ENCODE data around the gene SLC16A4. TPM values are rescaled to one million over a fixed set of nuclear protein-coding genes. Genes with fewer than 3 reads are reported as not detected.
A peak's percentile ranks its signal among the peaks of the same experiment; 100 is the strongest.
"Not testable (repeated sequence)": the region's sequence is repeated elsewhere in the genome, so short reads cannot be mapped to it uniquely, and the experiment has no call there.

SLC16A4 gene
- 10 to 100 TPM in 7 of 12 donors, 1 to 10 TPM in 4, not detected in 1; 7.2 to 24.8 (median 10.6) TPM for polyA plus RNA-seq (ENCODE audit: insufficient read length in 12 of 12)
- long read RNA-seq, donor 1, partial matches to known transcripts = 8 of 9 reads
- long read RNA-seq, donor 1, other reads (novel, unspliced or antisense) = 0 of 9 reads
- long read RNA-seq, donor 2, partial matches to known transcripts = 0 of 1 reads
- long read RNA-seq, donor 2, other reads (novel, unspliced or antisense) = 0 of 1 reads
- long read RNA-seq, donor 3, partial matches to known transcripts = 7 of 7 reads
- long read RNA-seq, donor 3, other reads (novel, unspliced or antisense) = 0 of 7 reads
- long read RNA-seq, donor 4, partial matches to known transcripts = 0 of 1 reads
- long read RNA-seq, donor 4, other reads (novel, unspliced or antisense) = 0 of 1 reads
- long read RNA-seq, donor 5, partial matches to known transcripts = 19 of 21 reads
- long read RNA-seq, donor 5, other reads (novel, unspliced or antisense) = 0 of 21 reads
- long read RNA-seq, donor 6 = 0 reads
- long read RNA-seq, donor 7 = 0 reads
- long read RNA-seq, donor 8, partial matches to known transcripts = 0 of 3 reads
- long read RNA-seq, donor 8, other reads (novel, unspliced or antisense) = 0 of 3 reads
- long read RNA-seq, donor 9 = 0 reads
- long read RNA-seq, donor 10, partial matches to known transcripts = 0 of 2 reads
- long read RNA-seq, donor 10, other reads (novel, unspliced or antisense) = 0 of 2 reads
- long read RNA-seq, donor 11, partial matches to known transcripts = 5 of 6 reads
- long read RNA-seq, donor 11, other reads (novel, unspliced or antisense) = 0 of 6 reads

- peak; percentile 53 for DNase-seq
Observed at GRCh38 chr1:110390692-110391245, at the start of gene SLC16A4. Gene SLC16A4 (minus strand): TSS chr1:110391026. CDS start chr1:110389323, 1,703 bp downstream.

GRCh38 chr1:110439873-110440272 is 49.0 kb upstream of the SLC16A4 start:
- DNase-seq = not testable (repeated sequence)

GRCh38 chr1:110438893-110439292 is 48.1 kb upstream of the SLC16A4 start:
- DNase-seq = no peak

GRCh38 chr1:110437645-110438299 is 46.9 kb upstream of the SLC16A4 start:
- DNase-seq = not testable (repeated sequence)

- no peak for DNase-seq
Observed at GRCh38 chr1:110436635-110437034, 45.8 kb upstream of the SLC16A4 start.

- no peak for DNase-seq
Observed at GRCh38 chr1:110434946-110435345, 44.1 kb upstream of the SLC16A4 start.

GRCh38 chr1:110433803-110434202 is 43.0 kb upstream of the SLC16A4 start:
- DNase-seq = no peak

GRCh38 chr1:110433213-110433612 is 42.4 kb upstream of the SLC16A4 start:
- DNase-seq = no peak

GRCh38 chr1:110430901-110431300 is 40.1 kb upstream of the SLC16A4 start:
- DNase-seq = no peak

- DNase-seq = no peak
Observed at GRCh38 chr1:110430366-110430765, 39.5 kb upstream of the SLC16A4 start.

GRCh38 chr1:110428946-110429345 is 38.1 kb upstream of the SLC16A4 start:
- no peak for DNase-seq

GRCh38 chr1:110426854-110427253 is 36.0 kb upstream of the SLC16A4 start:
- no peak for DNase-seq

GRCh38 chr1:110425612-110426152 is 34.9 kb upstream of the SLC16A4 start:
- peak; percentile 23 for DNase-seq

- no peak for DNase-seq
Observed at GRCh38 chr1:110424699-110425611, 34.1 kb upstream of the SLC16A4 start.

- no peak for DNase-seq
Observed at GRCh38 chr1:110420874-110421793, 30.3 kb upstream of the SLC16A4 start.

- DNase-seq = no peak
Observed at GRCh38 chr1:110420023-110420662, 29.3 kb upstream of the SLC16A4 start.

- DNase-seq = no peak
Observed at GRCh38 chr1:110418729-110419128, 27.9 kb upstream of the SLC16A4 start.

- not testable (repeated sequence) for DNase-seq
Observed at GRCh38 chr1:110413045-110413444, 22.2 kb upstream of the SLC16A4 start.

- DNase-seq = peak; percentile 28
Observed at GRCh38 chr1:110412576-110412975, 21.8 kb upstream of the SLC16A4 start.
